Mammary epithelial cell (primary cell): ENCODE results near the gene ABTB2.

Source experiments
- CTCF ChIP-seq, 2 donors: IDR thresholded peaks in 1 of 2; conservative IDR thresholded peaks in 1 of 2; 2 replicates each; pipeline ENCODE4 v1.5.1; 2011 to 2012; ENCODE audit warnings: inconsistent platforms in 2 of 2, low read length in 2 of 2, mild to moderate bottlenecking in 2 of 2, control low read depth in 1 of 2, low read depth in 1 of 2; ENCODE audit not compliant: insufficient read depth in 1 of 2; ENCODE audit errors: extremely low read depth in 1 of 2
- EZH2 ChIP-seq: IDR thresholded peaks from 2 replicates; pipeline ENCODE4 v1.6.1; 2012; ENCODE audit warnings: low read length, inconsistent platforms, borderline replicate concordance

- TF ChIP-seq CTCF (conservative IDR thresholded peaks at IDR 0.05 in 1 of 2, IDR thresholded peaks at IDR 0.05 in 1 of 2; ENCODE audit: extremely low read depth in 1 of 2, insufficient read depth in 1 of 2, low read depth in 1 of 2, low read length in 2 of 2) (no peak), EZH2 (no peak)
Measured at GRCh38 chr11:34147581-34147980, 210.2 kb downstream of the ABTB2 start.
